PFSK-1 (cell line): ENCODE measurements around the gene TLE4.

Experiments
- POLR2AphosphoS5 ChIP-seq: IDR thresholded peaks from 2 replicates; pipeline ENCODE4 v1.6.1; 2012; ENCODE audit warnings: low read depth, mild to moderate bottlenecking, control low read depth, low read length, moderate library complexity
- SIN3A ChIP-seq: IDR thresholded peaks from 2 replicates; pipeline ENCODE4 v1.6.1; 2012; ENCODE audit warnings: mild to moderate bottlenecking, low read length, moderate library complexity, borderline replicate concordance; ENCODE audit not compliant: insufficient read depth
- TF ChIP-seq, protein P1 (sequence below), 2 experiments: IDR thresholded peaks; 2 replicates each; pipeline versions ENCODE4 v1.6.1 to v1.8.0; 2011 to 2012; ENCODE audit warnings: low read depth in 2 of 2, low read length in 2 of 2, control low read depth in 1 of 2, inconsistent platforms in 1 of 2, mild to moderate bottlenecking in 1 of 2, moderate library complexity in 1 of 2; ENCODE audit not compliant: insufficient read depth in 1 of 2

DNA sequence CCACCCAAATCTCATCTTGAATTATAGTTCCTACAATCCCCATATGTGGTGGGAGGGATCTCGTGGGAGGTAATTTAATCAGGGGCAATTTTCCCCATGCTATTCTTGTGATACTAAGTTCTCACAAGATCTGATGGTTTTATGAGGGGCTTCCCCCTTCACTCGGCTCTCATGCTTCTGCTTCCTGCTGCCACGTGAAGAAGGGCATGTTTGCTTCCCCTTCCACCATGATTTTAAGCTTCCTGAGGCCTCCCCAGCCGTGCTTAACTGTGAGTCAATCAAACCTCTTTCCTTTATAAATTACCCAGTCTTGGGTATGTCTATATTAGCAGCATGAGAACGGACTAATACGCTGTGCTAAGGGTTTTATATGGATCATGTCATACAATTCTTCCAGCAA is 72.3 kb downstream of the TLE4 start:
- TF ChIP-seq, protein P1, sequence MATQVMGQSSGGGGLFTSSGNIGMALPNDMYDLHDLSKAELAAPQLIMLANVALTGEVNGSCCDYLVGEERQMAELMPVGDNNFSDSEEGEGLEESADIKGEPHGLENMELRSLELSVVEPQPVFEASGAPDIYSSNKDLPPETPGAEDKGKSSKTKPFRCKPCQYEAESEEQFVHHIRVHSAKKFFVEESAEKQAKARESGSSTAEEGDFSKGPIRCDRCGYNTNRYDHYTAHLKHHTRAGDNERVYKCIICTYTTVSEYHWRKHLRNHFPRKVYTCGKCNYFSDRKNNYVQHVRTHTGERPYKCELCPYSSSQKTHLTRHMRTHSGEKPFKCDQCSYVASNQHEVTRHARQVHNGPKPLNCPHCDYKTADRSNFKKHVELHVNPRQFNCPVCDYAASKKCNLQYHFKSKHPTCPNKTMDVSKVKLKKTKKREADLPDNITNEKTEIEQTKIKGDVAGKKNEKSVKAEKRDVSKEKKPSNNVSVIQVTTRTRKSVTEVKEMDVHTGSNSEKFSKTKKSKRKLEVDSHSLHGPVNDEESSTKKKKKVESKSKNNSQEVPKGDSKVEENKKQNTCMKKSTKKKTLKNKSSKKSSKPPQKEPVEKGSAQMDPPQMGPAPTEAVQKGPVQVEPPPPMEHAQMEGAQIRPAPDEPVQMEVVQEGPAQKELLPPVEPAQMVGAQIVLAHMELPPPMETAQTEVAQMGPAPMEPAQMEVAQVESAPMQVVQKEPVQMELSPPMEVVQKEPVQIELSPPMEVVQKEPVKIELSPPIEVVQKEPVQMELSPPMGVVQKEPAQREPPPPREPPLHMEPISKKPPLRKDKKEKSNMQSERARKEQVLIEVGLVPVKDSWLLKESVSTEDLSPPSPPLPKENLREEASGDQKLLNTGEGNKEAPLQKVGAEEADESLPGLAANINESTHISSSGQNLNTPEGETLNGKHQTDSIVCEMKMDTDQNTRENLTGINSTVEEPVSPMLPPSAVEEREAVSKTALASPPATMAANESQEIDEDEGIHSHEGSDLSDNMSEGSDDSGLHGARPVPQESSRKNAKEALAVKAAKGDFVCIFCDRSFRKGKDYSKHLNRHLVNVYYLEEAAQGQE (IDR thresholded peaks at IDR 0.05; ENCODE audit: insufficient read depth in 1 of 2, low read depth in 2 of 2, low read length in 2 of 2), result no peak
- TF ChIP-seq POLR2AphosphoS5 (no peak), SIN3A (no peak)
